ENCODE results near the gene NLRP1.

The NLRP1 gene

GRCh38 chr17:5485270-5486205 is 98.8 kb downstream of the NLRP1 start, which contains the start of gene DERL2:
DERL2 (minus strand) TSS chr17:5486178; CDS start chr17:5486161, 17 bp downstream.
- DNase-seq (ENCODE audit: extremely low read depth in 1 of 2, low read depth in 1 of 2) = no peak

GRCh38 chr17:5481451-5481850 is 102.9 kb downstream of the NLRP1 start:
- DNase-seq (ENCODE audit: extremely low read depth in 1 of 2, low read depth in 1 of 2) = no peak

- DNase-seq (ENCODE audit: extremely low read depth in 1 of 2, low read depth in 1 of 2) = no peak
Measured at GRCh38 chr17:5480962-5481361, 103.3 kb downstream of the NLRP1 start.

- DNase-seq (ENCODE audit: extremely low read depth in 1 of 2, low read depth in 1 of 2) = no peak
Measured at GRCh38 chr17:5478992-5479391, 105.3 kb downstream of the NLRP1 start.

- DNase-seq (ENCODE audit: extremely low read depth in 1 of 2, low read depth in 1 of 2) = no peak
Measured at GRCh38 chr17:5473906-5474305, 110.4 kb downstream of the NLRP1 start.

GRCh38 chr17:5472511-5472910 is 111.8 kb downstream of the NLRP1 start:
- no peak for DNase-seq (ENCODE audit: extremely low read depth in 1 of 2, low read depth in 1 of 2)

- DNase-seq (ENCODE audit: extremely low read depth in 1 of 2, low read depth in 1 of 2) = no peak
Measured at GRCh38 chr17:5468075-5468473, 116.2 kb downstream of the NLRP1 start.

- DNase-seq (ENCODE audit: extremely low read depth in 1 of 2, low read depth in 1 of 2) = no peak
Measured at GRCh38 chr17:5467416-5467815, 116.9 kb downstream of the NLRP1 start.

- no peak for DNase-seq (ENCODE audit: extremely low read depth in 1 of 2, low read depth in 1 of 2)
Measured at GRCh38 chr17:5466295-5466694, 118.0 kb downstream of the NLRP1 start.

- DNase-seq (ENCODE audit: extremely low read depth in 1 of 2, low read depth in 1 of 2) = no peak
Measured at GRCh38 chr17:5464717-5465507, 119.4 kb downstream of the NLRP1 start.

All from activated CD8-positive, alpha-beta memory T cell treated with anti-CD3 and anti-CD28 coated beads for 1 hour (primary cell).